Naive B cell (primary cell): ENCODE results near the gene OTOF. TPM values are rescaled to one million over a fixed set of nuclear protein-coding genes. Genes with fewer than 3 reads are reported as not detected.

Experiments
- ATAC-seq, 2 donors: fragments of 150-1000 bp; cut with Tn5 transposase; 2 replicates each; pipeline ENCODE4 v1.10.0; 2021; ENCODE audit warnings: low read depth in 2 of 2, mild to moderate bottlenecking in 2 of 2, moderate library complexity in 2 of 2
- DNase-seq: peaks from one replicate; pipeline ENCODE4 v3.0.0; 2022
- H3K27ac Mint-ChIP-seq, 6 donors: one replicate each; pipeline ENCODE4 v1.8.0; 2020 to 2022; ENCODE audit warnings: mild to moderate bottlenecking in 6 of 6, mixed read lengths in 6 of 6, moderate library complexity in 5 of 6, inconsistent platforms in 2 of 6
- H3K27me3 Mint-ChIP-seq, 3 donors: one replicate each; pipeline ENCODE4 v1.8.0; 2021 to 2022; ENCODE audit warnings: mixed read lengths in 3 of 3, mild to moderate bottlenecking in 1 of 3
- H3K36me3 Mint-ChIP-seq, 2 donors: one replicate each; pipeline ENCODE4 v1.8.0; 2020 to 2022; ENCODE audit warnings: mixed read lengths in 2 of 2, inconsistent platforms in 1 of 2, mild to moderate bottlenecking in 1 of 2
- H3K4me1 Mint-ChIP-seq, 3 donors: one replicate each; pipeline ENCODE4 v1.8.0; 2020 to 2022; ENCODE audit warnings: mixed read lengths in 3 of 3, inconsistent platforms in 1 of 3, mild to moderate bottlenecking in 1 of 3, moderate library complexity in 1 of 3
- H3K4me3 Mint-ChIP-seq, 8 donors: one replicate each; pipeline ENCODE4 v1.8.0; 2020 to 2022; ENCODE audit warnings: mild to moderate bottlenecking in 8 of 8, mixed read lengths in 8 of 8, moderate library complexity in 8 of 8, inconsistent platforms in 2 of 8
- H3K9me3 Mint-ChIP-seq, 7 donors: one replicate each; pipeline ENCODE4 v1.8.0; 2020 to 2022; ENCODE audit warnings: mixed read lengths in 7 of 7, mild to moderate bottlenecking in 5 of 7, inconsistent platforms in 2 of 7, moderate library complexity in 1 of 7
- polyA plus RNA-seq, 6 donors: library from polyadenylated mRNA; unstranded; fragments of 300-500 nt; fragmentation: Illumina TruSeq; gene quantifications; one replicate each; pipeline ENCODE4 v1.2.3, GENCODE V29; 2021; ENCODE audit warnings: low read depth in 6 of 6

OTOF gene
- polyA plus RNA-seq, 6 donors from 2014 or later = not detected

DNA sequence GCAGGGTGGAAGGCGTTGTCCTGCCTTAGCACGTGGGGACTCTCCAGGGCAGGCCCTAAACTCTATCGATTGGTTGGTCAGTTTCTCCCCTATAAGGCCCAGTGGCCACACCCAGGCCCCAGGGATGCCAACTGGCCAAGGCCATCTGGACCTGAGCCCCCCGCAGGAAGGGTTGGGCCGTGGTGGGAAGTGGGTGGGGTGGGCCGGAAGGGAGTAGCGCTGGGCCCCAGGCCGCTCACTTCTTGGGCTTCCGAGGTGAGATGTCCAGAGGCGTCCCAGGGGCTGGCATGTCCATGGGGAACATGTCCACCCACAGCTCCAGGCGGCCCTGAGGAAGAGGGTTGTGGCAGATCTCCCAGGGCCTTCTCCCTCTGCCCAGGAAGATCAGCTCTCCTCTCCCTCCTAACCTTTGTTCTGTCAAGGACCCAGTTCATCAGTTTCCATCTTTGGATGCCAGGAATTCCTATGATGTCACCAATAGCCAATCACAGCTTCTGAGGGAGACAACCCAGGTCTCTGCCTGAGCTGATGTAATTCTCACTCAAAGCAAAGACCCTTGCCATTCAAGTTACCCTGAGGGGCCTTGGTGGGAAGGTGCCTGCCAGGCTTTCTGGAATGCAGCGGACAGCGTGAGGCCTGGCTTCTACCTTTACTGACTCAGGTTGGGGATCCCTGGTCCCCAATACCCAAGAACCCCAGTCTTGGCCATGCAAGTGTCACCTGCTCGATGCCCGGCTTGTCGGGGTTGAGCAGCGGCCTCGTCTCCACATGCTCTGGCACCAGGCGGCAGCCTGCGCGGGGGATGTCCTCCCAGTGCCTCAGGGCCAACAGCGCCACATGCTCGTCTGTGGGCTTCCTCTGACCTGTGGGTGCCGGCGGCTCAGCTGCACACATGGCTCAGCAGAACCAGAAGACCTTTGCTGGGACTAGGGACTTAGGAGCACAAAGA lies 14.4 kb downstream of the OTOF start:
- ATAC-seq = no peak
- Mint-ChIP-seq H3K4me1 (no peaks in the 10 kb centered on the region), H3K36me3 (no peaks in the 10 kb centered on the region), H3K27ac (no peak overlapping the region), H3K4me3 (no peak overlapping the region), H3K9me3 (peaks cover 0 to 4% (median 1%) of the 10 kb centered on the region in 7 donors), H3K27me3 (no peaks in the 10 kb centered on the region)
- DNase-seq = no peak

DNA sequence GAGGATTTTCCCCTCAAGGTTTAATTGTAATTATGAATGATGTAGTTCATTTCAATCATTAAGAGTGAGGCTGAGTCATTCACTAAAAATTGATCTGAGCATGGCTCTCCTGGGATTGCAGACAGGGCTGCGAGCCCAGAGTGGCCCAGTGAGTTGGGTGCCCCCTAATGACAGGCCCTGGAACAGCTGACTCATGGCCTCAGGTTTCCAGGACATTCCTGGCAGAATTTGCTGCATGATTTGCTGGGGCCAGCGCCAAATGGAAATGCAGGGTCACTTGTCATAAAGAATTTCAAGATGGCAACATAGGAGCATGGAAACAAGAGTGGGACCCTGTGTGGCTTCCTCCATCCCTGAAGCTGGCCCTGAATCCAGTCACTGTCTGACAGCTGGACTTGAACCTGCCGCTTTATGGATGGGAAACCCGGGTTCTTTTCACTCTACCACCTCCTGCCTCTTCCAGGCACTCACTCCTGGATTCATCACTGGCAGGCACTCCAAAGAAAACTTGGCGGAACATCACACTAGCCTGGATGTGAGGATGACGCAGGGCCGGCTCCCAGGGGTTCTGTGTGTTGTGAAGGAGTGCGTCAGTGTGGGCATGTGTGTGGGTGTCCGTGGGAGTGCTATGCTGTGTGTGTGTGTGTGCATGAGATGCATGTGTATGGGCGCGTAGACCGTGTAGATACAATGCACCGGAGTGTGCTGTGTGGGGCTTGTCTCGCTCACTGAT lies 15.2 kb downstream of the OTOF start:
- no peaks in the 10 kb centered on the region for H3K9me3 Mint-ChIP-seq
- no peak overlapping the region for H3K4me3 Mint-ChIP-seq

DNA sequence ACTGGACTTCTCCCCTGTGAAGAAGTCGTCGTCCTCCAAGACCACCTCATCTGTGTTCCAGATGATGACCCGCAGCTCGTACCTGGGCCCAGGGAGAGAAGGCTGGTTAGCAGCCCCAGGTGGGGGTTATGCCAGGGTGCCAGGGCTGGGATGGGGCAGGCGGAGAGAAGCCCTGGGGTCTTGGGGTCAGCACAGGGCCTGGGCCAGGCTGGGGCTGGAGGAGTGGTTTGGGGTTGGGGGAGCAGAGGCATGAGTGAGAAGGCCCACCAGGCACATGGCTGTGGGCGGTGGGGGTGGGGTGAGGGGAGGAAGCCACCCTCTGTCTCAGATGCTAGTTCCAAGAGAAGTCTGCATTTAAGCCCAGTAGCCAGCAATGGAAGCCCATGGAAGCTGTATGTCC lies 15.8 kb downstream of the OTOF start:
- H3K9me3 Mint-ChIP-seq = no peaks in the 10 kb centered on the region
- H3K27me3 Mint-ChIP-seq = no peaks in the 10 kb centered on the region
- no peak overlapping the region for H3K4me3 Mint-ChIP-seq
- DNase-seq (no peak), ATAC-seq (no peak)
- H3K27ac Mint-ChIP-seq = no peak overlapping the region
- no peaks in the 10 kb centered on the region for H3K4me1 Mint-ChIP-seq
- no peaks in the 10 kb centered on the region for H3K36me3 Mint-ChIP-seq

More for the DNA sequence above, 15.2 kb downstream of the OTOF start:
- ATAC-seq (no peak), DNase-seq (no peak)
- Mint-ChIP-seq H3K36me3 (no peaks in the 10 kb centered on the region), H3K27ac (peak overlapping the region in 1 of 6 donors; percentile 42), H3K4me1 (no peaks in the 10 kb centered on the region), H3K27me3 (no peaks in the 10 kb centered on the region)

DNA sequence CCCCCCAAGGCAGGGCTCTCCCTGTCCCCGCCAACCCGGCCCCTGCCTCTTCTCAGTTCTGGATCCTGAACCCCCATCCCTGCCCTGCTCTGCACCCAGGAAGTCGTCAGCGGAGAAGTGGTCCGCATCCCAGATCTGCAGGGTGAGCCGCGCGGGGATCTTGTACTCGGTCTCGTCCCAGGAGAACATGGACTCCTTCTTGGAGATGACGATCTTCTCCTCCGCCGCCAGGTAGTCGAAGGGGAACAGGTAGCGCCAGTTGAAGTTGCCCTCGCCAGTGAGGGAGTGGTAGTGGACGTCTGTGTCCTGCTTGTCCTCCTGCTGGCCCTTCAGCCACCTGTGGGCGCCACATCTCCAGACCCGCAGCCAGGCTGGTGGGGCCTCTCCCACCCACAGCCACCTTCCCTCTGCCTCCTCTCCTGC lies 16.3 kb downstream of the OTOF start:
- no peak for DNase-seq
- H3K4me1 Mint-ChIP-seq = no peaks in the 10 kb centered on the region
- no peaks in the 10 kb centered on the region for H3K9me3 Mint-ChIP-seq
- ATAC-seq = no peak
- H3K27me3 Mint-ChIP-seq = no peaks in the 10 kb centered on the region
- H3K27ac Mint-ChIP-seq = no peak overlapping the region
- no peaks in the 10 kb centered on the region for H3K36me3 Mint-ChIP-seq
- H3K4me3 Mint-ChIP-seq = no peak overlapping the region

DNA sequence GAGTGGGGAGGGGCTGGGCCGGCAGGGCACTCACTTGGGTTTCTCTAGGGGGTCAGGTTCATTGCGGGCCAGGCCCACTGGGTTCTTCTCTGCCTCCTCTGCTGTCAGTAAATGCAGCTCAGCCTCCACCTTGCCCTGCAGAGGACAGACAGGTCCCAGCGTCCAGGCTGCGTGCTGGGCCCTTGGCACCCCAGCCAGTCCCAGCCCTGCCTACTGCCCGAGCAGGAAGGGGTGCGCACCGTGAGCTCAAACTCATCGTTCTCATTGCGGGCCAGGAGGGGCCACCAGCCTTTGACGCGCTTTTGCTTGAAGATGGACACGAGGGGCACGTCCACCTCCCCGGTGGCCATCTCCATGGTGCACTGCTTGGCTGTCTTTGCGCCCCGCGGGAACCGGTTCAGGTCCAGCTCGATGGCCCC lies 17.3 kb downstream of the OTOF start:
- ATAC-seq (no peak), DNase-seq (no peak)
- no peaks in the 10 kb centered on the region for H3K9me3 Mint-ChIP-seq
- H3K4me3 Mint-ChIP-seq = no peak overlapping the region
- H3K4me1 Mint-ChIP-seq = no peaks in the 10 kb centered on the region
- H3K27me3 Mint-ChIP-seq = no peaks in the 10 kb centered on the region
- no peaks in the 10 kb centered on the region for H3K36me3 Mint-ChIP-seq
- H3K27ac Mint-ChIP-seq = no peak overlapping the region

DNA sequence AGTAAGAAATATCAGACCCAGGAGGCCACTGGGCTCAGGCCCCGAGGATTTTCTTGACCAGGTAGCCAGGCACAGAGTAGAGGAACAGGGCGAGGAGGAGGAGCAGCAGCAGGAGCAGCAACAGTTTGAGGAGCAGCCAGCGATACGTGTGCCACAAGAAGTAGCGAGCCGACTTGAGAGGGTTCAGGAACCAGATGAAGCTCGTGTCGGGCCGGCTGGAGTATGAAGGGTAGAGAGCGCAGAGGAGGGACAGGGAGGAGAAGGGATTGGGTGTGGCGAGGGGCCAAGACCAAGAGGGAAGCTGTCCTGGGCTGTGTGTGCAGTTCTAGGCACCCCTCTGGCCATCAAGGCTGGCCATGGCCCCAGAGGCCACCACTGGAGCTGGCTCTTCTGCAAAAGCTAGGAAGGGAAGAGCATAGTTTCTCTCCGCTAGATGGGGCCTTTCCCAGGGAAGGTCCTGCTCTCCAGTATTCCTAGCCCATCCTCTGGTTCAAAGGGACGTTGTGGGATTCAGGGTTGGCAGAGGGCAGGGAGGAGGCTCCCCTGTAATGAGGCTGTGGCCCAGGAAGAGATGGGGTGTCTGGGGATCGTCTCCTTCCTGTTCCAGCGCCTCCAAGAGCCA lies 17.8 kb downstream of the OTOF start:
- DNase-seq (no peak), ATAC-seq (no peak)
- Mint-ChIP-seq H3K27ac (no peak overlapping the region), H3K36me3 (no peaks in the 10 kb centered on the region), H3K27me3 (no peaks in the 10 kb centered on the region), H3K9me3 (no peaks in the 10 kb centered on the region), H3K4me1 (no peaks in the 10 kb centered on the region), H3K4me3 (peak overlapping the region in 1 of 8 donors; percentile 71)

DNA sequence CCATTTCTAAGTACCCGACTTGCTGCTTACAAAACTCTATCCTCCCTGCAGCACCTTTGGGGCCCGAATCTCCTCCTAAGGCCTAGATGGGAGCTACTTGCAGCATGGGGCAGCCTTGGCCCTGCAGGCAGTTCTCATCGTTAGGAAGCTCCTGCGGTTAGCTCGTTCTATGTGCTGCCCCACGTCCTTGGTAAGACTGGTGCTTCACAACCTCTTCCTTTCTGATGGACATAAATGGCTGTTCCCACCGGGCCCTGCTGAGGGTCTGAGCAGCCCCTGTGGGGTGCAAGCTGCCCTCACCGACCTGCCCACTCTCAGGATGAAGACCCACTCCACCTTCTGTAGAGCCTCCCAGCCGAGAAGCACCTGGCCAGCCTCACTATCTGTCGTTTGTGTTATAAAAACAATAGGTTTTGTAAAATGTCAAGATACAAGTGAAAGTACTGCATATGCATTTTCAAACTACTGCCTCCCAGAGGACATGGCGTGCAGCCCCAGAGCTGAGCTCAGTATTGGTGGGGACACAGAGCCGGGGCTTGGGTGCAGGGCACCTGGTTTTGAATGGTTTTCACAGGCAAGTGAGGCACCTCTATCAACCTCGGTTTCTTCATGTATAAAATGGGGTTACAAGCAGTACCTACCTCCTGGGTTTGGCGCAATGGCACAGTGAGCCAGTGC lies 19.4 kb downstream of the OTOF start:
- ATAC-seq = no peak
- no peak for DNase-seq
- Mint-ChIP-seq H3K4me3 (no peak overlapping the region), H3K4me1 (no peaks in the 10 kb centered on the region), H3K9me3 (no peaks in the 10 kb centered on the region), H3K36me3 (no peaks in the 10 kb centered on the region), H3K27me3 (peaks cover 0 to 6% (median 0%) of the 10 kb centered on the region in 3 donors), H3K27ac (peak overlapping the region in 1 of 6 donors; percentile 20)

DNA sequence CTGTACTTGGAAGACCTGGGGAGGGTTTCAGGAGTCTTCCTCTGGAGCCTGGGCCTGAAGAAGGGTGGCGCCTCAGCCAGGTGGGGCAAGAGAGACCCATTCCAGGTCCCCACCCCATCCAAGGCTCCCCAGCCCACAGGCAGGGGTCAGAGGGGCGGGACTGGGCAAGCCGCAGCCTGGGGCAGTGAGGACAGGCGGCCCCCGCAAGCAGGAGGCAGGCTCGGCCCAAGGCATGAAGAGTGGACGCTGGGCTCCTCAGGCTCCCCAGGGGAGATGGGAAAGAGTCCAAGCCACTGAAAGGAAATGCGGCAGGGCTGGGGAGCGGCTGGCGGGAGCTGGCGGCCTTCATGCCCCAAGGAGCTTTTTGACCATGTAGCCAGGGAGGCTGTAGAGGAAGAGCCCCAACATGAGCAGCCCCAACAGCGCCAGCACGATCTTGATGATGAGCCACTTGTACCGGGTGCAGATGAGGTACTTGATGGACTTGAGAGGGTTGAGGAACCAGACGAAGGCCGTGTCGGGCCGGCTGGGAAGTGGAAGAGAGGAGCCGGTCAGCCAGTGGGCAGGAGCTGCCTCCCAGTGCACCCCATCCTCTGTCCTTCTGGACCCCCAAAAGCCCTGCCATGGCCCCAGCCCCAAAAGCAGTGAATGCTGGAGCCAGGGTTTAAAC lies 20.1 kb downstream of the OTOF start:
- no peak overlapping the region for H3K27ac Mint-ChIP-seq
- no peaks in the 10 kb centered on the region for H3K9me3 Mint-ChIP-seq

DNA sequence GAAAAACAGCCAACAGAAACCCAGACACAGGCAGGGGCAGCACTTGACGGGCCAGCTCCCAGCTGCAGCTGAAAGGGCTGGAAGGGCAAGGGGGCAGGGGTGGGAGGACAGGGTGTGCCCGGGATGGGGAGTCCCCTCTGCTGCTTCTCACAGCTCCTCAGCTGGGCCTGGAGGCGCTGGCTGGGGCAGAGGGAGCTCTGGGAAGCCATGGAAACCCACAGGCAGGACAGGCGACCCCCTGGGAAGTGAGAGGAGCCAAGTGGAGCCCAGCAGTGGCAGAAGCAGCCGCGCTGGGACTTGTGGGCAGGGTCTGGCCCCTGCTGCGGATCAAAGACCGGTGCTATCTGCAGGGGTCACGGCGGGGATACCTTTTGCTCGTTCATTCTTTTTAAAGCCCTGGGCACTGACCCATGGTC lies 20.7 kb downstream of the OTOF start:
- Mint-ChIP-seq H3K36me3 (no peaks in the 10 kb centered on the region), H3K27ac (no peak overlapping the region), H3K4me3 (no peak overlapping the region), H3K4me1 (no peaks in the 10 kb centered on the region), H3K27me3 (peaks cover 0 to 12% (median 4%) of the 10 kb centered on the region in 3 donors), H3K9me3 (no peaks in the 10 kb centered on the region)
- no peak for ATAC-seq
- no peak for DNase-seq

More for the DNA sequence above, 20.1 kb downstream of the OTOF start:
- no peak for ATAC-seq
- no peaks in the 10 kb centered on the region for H3K4me1 Mint-ChIP-seq
- no peak for DNase-seq
- H3K36me3 Mint-ChIP-seq = no peaks in the 10 kb centered on the region
- peaks cover 0 to 12% (median 0%) of the 10 kb centered on the region in 3 donors for H3K27me3 Mint-ChIP-seq
- no peak overlapping the region for H3K4me3 Mint-ChIP-seq

DNA sequence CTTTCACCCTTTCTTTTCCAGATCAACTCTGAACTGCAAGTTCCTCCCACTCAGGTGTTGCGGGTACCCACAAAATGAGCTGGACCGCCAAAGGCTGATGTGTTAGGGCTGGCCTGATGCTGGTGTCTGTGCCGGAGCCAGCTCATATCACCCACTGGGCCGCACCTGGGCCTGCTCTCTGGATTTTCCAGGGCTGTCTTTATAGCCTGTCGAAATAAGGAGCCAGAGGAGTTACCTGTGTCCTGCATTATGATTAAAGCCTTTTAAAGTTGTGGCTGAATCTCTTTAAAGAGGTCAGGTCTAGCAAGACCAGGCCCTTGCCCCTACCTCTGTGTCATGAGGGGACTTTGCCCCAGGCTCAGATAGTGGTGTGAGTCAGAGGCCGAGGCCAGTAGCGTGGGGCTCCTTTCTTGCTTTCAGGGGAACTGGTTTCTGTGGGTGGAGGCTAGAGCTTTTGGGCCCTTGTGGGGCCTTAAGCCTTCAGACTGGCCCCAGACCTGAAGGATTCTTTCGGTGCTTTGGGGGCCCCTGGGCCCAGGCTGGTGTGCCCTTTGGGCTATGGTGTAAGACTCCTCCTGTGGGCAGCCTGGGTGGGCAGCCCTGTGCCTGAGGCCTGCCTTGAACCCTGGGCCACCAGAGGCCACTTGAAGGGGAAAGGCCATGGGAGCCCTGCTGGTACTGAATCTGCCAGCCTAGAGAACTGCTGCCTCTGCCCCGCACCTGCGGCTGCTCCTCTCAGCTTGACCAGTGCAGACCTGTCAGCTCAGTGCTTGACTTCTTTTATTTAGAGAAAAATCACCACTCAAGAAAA lies 21.3 kb downstream of the OTOF start:
- peaks cover 0 to 12% (median 4%) of the 10 kb centered on the region in 3 donors for H3K27me3 Mint-ChIP-seq
- H3K4me3 Mint-ChIP-seq = no peak overlapping the region
- DNase-seq (no peak), ATAC-seq (no peak)
- H3K9me3 Mint-ChIP-seq = no peaks in the 10 kb centered on the region
- H3K27ac Mint-ChIP-seq = no peak overlapping the region
- no peaks in the 10 kb centered on the region for H3K4me1 Mint-ChIP-seq
- no peaks in the 10 kb centered on the region for H3K36me3 Mint-ChIP-seq

DNA sequence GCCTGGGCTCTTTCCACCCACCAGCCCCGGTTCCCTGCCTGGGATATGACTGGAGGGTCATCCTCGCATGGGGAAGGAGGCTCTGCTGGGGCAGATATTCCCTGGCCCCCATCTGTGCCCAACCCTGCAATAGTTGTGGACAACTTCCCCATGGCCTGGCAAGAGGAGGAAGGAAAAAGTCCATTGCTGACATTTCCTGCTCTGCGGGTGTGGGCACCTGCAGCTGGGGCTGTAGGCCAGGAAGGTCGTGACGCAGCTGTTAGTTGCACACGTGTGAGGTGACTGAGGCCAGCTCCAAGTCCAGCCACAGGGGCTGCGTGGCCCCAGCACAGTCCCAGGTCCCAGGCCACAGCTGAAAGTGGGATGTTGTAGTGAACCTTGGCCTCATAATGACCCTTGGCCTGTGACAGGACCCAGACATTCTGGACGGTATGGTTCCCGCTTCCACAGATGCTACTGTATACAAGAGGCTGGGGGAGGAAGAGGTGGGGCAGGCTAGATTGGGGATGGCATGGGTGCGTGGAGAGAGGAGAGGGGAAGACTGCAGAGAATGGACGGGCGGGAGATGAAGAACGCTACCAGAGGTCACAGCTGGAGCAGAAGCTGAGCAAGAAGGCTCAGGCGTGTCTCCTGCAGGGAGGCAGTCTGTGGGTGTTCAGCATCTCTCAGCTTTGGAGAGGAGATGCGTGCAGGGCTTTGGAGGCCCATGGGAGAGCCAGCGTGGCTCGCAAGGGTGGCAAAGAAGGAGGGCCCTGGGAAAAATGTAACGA lies 22.1 kb downstream of the OTOF start:
- DNase-seq (no peak), ATAC-seq (no peak)
- Mint-ChIP-seq H3K36me3 (no peaks in the 10 kb centered on the region), H3K27me3 (peaks cover 0 to 12% (median 4%) of the 10 kb centered on the region in 3 donors), H3K4me3 (no peak overlapping the region), H3K27ac (no peak overlapping the region), H3K9me3 (peaks cover 0 to 2% (median 0%) of the 10 kb centered on the region in 7 donors), H3K4me1 (no peaks in the 10 kb centered on the region)
